ENCODE measurements around the gene TBC1D2B.
"Not testable (repeated sequence)": the region's sequence is repeated elsewhere in the genome, so short reads cannot be mapped to it uniquely, and the experiment has no call there.

The TBC1D2B gene

DNA sequence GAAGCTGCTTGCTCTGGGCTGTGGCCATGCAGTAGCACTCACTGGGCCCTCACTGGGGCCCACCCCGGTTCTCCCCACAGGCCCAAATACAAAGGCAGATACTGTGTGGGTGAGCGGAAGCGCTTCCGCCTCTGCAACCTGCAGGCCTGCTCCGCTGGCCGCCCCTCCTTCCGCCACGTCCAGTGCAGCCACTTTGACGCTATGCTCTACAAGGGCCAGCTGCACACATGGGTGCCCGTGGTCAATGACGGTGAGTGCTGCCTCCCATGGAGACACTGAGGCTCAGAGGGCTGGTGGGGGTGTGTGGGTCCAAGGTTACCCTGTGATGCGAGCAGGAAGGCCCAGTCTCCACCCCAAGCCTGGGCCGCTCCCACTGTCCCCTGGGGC, 98.8 kb downstream of the TBC1D2B start:
- H2AFZ ChIP-seq (ENCODE audit: low read length); H3K27ac ChIP-seq (ENCODE audit: low read length); H3K9ac ChIP-seq (ENCODE audit: low read length): not testable (repeated sequence)

DNA sequence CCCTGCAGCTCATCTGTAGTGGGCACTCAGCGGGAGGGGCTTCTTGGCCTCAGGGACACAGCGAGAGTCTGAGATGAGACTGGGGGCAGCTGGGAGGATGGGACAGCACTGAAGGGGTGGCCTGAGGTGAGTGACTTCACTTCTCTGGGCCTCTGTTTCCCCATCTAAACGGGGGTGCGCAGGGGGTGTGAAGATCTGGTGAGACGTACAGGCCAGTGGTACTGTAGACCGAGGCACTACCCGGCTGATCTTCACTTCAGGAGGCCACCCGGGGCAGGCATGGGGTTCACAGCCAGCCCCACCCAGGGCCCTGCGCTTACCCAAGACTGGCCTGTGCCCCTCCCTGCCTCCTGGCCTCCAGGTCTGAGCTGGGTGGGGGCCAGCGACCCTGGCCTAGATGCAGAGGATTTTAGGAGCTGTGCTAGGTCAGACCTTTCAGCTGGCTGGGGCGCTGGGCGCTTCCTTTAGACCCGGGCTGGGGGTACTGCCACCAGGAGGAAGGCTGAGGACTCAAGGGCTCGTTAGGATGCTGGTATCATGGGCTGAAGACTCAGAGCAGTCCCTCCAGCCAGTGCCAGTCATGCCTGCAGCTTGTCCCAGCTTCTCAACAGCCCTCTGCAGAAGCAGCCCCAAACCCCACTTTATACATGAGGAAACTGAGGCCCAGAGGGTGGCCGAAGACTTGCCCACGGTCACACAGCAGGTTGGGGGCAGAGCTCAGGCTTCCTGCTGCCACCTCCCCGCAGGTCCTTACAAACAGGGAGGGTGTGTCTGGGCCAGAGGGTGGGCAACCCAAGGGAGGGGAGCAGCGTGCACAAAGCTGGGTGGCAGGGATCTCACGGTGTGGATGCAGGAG, 99.4 kb downstream of the TBC1D2B start:
- H3K9me2 ChIP-seq (replicated peaks; ENCODE audit: insufficient read depth, low read length); H3K4me2 ChIP-seq (ENCODE audit: low read depth, low read length); H2AFZ ChIP-seq (ENCODE audit: low read length); H3K9me3 ChIP-seq (replicated peaks; ENCODE audit: insufficient read depth, low read length); H3K27me3 ChIP-seq (replicated peaks; ENCODE audit: insufficient read depth, low read length); H3F3A ChIP-seq (ENCODE audit: insufficient read depth, low read length); H3K4me1 ChIP-seq (ENCODE audit: low read length); H3K9ac ChIP-seq (ENCODE audit: low read length); H3K4me3 ChIP-seq (ENCODE audit: low read length); H3K79me2 ChIP-seq (ENCODE audit: low read length); H4K20me1 ChIP-seq (ENCODE audit: insufficient read depth, low read length); DNase-seq; H3K36me3 ChIP-seq (replicated peaks; ENCODE audit: insufficient read depth, low read length); H3K27ac ChIP-seq (ENCODE audit: low read length): not testable (repeated sequence)

More for the DNA sequence above, 98.8 kb downstream of the TBC1D2B start:
- H3K36me3 ChIP-seq (replicated peaks; ENCODE audit: insufficient read depth, low read length); H3K79me2 ChIP-seq (ENCODE audit: low read length); DNase-seq; H3K9me3 ChIP-seq (replicated peaks; ENCODE audit: insufficient read depth, low read length); H4K20me1 ChIP-seq (ENCODE audit: insufficient read depth, low read length); H3K4me1 ChIP-seq (ENCODE audit: low read length); H3K9me2 ChIP-seq (replicated peaks; ENCODE audit: insufficient read depth, low read length); H3K4me3 ChIP-seq (ENCODE audit: low read length); H3F3A ChIP-seq (ENCODE audit: insufficient read depth, low read length); H3K4me2 ChIP-seq (ENCODE audit: low read depth, low read length): not testable (repeated sequence)
- H3K27me3 ChIP-seq (replicated peaks; ENCODE audit: insufficient read depth, low read length), result peaks cover 16% of the 10 kb centered on the region

DNA sequence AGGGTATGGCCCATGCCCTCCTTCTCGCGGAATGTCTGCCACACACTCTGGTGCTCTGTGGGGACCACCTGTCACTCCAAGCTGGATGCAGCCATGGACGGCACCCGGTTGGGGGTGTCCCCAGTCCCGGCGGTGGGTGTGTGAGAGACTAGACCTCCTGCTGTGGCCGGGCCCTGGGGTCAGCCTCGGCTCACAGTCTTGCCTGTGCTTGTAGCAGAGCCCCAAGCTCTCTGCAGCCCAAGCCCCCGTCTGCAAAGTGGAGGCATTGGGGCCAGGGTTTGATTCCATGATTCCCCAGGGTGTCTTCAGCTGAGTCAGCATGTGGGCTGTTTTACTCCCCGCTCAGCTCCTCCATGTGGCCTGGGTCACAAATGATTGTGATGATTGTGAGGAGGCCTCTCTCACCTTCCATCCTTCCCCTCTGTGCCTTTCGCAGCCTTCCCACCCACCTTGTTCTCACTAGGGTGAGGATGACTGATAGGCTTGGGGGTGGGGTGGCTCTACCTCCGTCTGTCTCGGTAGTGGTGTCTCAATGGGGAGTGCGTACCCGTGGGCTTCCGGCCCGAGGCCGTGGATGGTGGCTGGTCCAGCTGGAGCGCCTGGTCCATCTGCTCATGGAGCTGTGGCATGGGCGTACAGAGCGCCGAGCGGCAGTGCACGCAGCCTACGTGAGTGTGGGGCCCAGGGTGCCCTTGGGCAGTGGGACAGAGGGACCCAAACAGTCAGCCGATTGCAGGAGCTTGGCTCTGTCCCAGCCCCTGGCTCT, 100.6 kb downstream of the TBC1D2B start:
- not testable (repeated sequence) for H3K9ac ChIP-seq (ENCODE audit: low read length); H3K27ac ChIP-seq (ENCODE audit: low read length); H3K79me2 ChIP-seq (ENCODE audit: low read length); H3K4me2 ChIP-seq (ENCODE audit: low read depth, low read length); H4K20me1 ChIP-seq (ENCODE audit: insufficient read depth, low read length); H3K9me3 ChIP-seq (replicated peaks; ENCODE audit: insufficient read depth, low read length); H3K36me3 ChIP-seq (replicated peaks; ENCODE audit: insufficient read depth, low read length); H3F3A ChIP-seq (ENCODE audit: insufficient read depth, low read length); H3K4me3 ChIP-seq (ENCODE audit: low read length); H3K9me2 ChIP-seq (replicated peaks; ENCODE audit: insufficient read depth, low read length); H2AFZ ChIP-seq (ENCODE audit: low read length); DNase-seq; H3K4me1 ChIP-seq (ENCODE audit: low read length); H3K27me3 ChIP-seq (replicated peaks; ENCODE audit: insufficient read depth, low read length)

DNA sequence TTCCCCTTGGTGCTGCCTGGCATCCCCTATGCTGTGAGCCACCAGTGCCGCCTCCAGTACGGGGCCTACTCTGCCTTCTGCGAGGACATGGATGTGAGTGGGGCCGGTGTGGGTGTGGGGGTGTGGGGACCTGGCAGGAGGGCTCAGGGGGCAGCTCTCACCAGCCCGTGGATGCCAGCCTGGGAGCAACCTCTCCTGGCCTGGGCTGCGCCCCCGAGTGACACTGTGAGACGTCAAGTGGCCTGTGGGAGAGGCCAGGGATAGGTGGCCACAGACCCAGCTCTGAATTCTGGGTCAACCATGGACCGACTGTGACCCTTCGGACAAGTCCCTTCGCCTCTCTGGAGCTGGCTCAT, 101.4 kb downstream of the TBC1D2B start:
- not testable (repeated sequence) for H3K4me2 ChIP-seq (ENCODE audit: low read depth, low read length); H4K20me1 ChIP-seq (ENCODE audit: insufficient read depth, low read length); H3K4me1 ChIP-seq (ENCODE audit: low read length); H3K9me2 ChIP-seq (replicated peaks; ENCODE audit: insufficient read depth, low read length); H2AFZ ChIP-seq (ENCODE audit: low read length); H3K79me2 ChIP-seq (ENCODE audit: low read length); H3F3A ChIP-seq (ENCODE audit: insufficient read depth, low read length); DNase-seq; H3K27ac ChIP-seq (ENCODE audit: low read length); H3K36me3 ChIP-seq (replicated peaks; ENCODE audit: insufficient read depth, low read length); H3K9ac ChIP-seq (ENCODE audit: low read length); H3K27me3 ChIP-seq (replicated peaks; ENCODE audit: insufficient read depth, low read length); H3K4me3 ChIP-seq (ENCODE audit: low read length); H3K9me3 ChIP-seq (replicated peaks; ENCODE audit: insufficient read depth, low read length)

DNA sequence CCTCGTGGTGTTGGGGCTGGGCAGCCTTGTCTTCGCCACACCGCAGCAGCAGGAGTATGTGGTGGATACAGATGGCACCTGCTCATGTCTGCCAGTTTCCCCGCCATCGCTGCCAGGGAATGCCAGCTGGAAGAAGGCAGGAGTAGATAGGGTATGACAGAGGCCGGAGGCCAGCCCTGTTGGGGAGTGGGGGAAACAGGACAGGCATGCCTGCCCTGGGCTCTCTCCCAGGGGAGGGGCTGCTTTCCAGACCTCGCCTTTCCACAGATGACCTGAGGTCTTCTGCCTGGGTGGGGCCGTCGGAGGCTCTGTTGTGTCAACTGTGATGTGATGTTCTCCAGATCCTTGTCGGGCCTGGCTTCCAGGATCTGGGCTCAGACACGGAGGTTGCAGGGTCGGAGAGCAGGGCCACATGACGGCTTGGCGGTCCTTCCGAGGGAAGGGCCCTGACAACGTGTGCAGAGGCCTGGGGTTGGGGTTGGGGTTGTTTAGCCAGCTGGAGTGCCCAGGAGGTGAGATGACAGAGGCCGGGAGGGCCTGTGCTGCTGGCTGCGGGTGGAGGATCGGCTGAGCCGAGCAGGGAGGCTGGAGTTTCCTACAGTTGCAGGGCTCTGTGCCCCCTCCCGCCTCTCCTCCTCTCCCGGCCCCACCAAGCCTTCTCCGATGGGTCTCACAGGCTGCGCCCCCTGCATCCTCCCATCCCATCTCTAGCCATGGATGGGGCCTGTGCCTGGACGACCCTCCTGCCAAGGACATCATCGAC, 102.0 kb downstream of the TBC1D2B start:
- Histone ChIP-seq H3K4me2 (ENCODE audit: low read depth, low read length) (no peak overlapping the region), H4K20me1 (ENCODE audit: insufficient read depth, low read length) (no peaks in the 10 kb centered on the region), H3K9ac (ENCODE audit: low read length) (no peak overlapping the region), H3K4me1 (ENCODE audit: low read length) (no peaks in the 10 kb centered on the region), H3K27ac (ENCODE audit: low read length) (no peak overlapping the region), H3K36me3 (replicated peaks; ENCODE audit: insufficient read depth, low read length) (no peaks in the 10 kb centered on the region), H3K9me2 (replicated peaks; ENCODE audit: insufficient read depth, low read length) (no peaks in the 10 kb centered on the region), H3K9me3 (replicated peaks; ENCODE audit: insufficient read depth, low read length) (no peaks in the 10 kb centered on the region), H2AFZ (ENCODE audit: low read length) (no peak overlapping the region), H3K4me3 (ENCODE audit: low read length) (no peak overlapping the region), H3F3A (ENCODE audit: insufficient read depth, low read length) (no peaks in the 10 kb centered on the region), H3K27me3 (replicated peaks; ENCODE audit: insufficient read depth, low read length) (no peaks in the 10 kb centered on the region), H3K79me2 (ENCODE audit: low read length) (no peaks in the 10 kb centered on the region)
- no peak for DNase-seq
- TF ChIP-seq EZH2phosphoT487 (IDR thresholded peaks at IDR 0.05; ENCODE audit: low read length), result no peak
- no peak for TF ChIP-seq EZH2 (optimal IDR thresholded peaks at IDR 0.05; ENCODE audit: low read depth, low read length)
- TF ChIP-seq, protein P1, sequence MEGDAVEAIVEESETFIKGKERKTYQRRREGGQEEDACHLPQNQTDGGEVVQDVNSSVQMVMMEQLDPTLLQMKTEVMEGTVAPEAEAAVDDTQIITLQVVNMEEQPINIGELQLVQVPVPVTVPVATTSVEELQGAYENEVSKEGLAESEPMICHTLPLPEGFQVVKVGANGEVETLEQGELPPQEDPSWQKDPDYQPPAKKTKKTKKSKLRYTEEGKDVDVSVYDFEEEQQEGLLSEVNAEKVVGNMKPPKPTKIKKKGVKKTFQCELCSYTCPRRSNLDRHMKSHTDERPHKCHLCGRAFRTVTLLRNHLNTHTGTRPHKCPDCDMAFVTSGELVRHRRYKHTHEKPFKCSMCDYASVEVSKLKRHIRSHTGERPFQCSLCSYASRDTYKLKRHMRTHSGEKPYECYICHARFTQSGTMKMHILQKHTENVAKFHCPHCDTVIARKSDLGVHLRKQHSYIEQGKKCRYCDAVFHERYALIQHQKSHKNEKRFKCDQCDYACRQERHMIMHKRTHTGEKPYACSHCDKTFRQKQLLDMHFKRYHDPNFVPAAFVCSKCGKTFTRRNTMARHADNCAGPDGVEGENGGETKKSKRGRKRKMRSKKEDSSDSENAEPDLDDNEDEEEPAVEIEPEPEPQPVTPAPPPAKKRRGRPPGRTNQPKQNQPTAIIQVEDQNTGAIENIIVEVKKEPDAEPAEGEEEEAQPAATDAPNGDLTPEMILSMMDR (IDR thresholded peaks at IDR 0.05; ENCODE audit: low read length), result no peak
